Peyer's patch (tissue), 4 donors: Measurements from ENCODE around the gene PARD3B.

Experiments used
- CTCF ChIP-seq, 6 experiments: fragments of 450-650 bp in 4 of 6; fragments of 200-600 bp in 2 of 6; sonication (generic) in 1 of 6; IDR thresholded peaks; one replicate each; pipeline ENCODE4 v1.5.1; 2017 to 2019; ENCODE audit warnings: antibody characterized with exemption in 6 of 6, mild to moderate bottlenecking in 3 of 6, moderate library complexity in 1 of 6
- POLR2A ChIP-seq, 2 donors: fragments of 450-650 bp; IDR thresholded peaks; one replicate each; pipeline ENCODE4 v1.5.1; 2017; ENCODE audit warnings: antibody characterized with exemption in 2 of 2, mild to moderate bottlenecking in 2 of 2, moderate library complexity in 2 of 2

- no peak for TF ChIP-seq CTCF (IDR thresholded peaks at IDR 0.05)
- no peak for TF ChIP-seq POLR2A (IDR thresholded peaks at IDR 0.05)
Measured at GRCh38 chr2:205438241-205438640, 893.0 kb downstream of the PARD3B start.
